C4-2B (cell line): ENCODE results near the gene CREB5.
"Not testable (repeated sequence)": the region's sequence is repeated elsewhere in the genome, so short reads cannot be mapped to it uniquely, and the experiment has no call there.

Experiments used
- H3K27ac ChIP-seq: fragments of 450-650 bp; 2 replicates; pipeline ENCODE4 v1.5.1; 2017
- CTCF ChIP-seq: fragments of 450-650 bp; conservative IDR thresholded peaks from 2 replicates; pipeline ENCODE4 v1.5.1; 2017; ENCODE audit warnings: mild to moderate bottlenecking
- ZFX ChIP-seq: fragments of 450-650 bp; IDR thresholded peaks from 2 replicates; pipeline ENCODE4 v1.6.1; 2017

CREB5 gene

GRCh38 chr7:28602282-28602681 is 190.0 kb downstream of the CREB5 start:
- no peak overlapping the region for H3K27ac ChIP-seq
- TF ChIP-seq CTCF = no peak
- no peak for TF ChIP-seq ZFX

- H3K27ac ChIP-seq = no peak overlapping the region
- TF ChIP-seq ZFX (no peak), CTCF (no peak)
Measured at GRCh38 chr7:28605427-28606085, 193.2 kb downstream of the CREB5 start.

GRCh38 chr7:28606421-28606820 is 194.1 kb downstream of the CREB5 start:
- TF ChIP-seq CTCF (no peak), ZFX (no peak)
- no peak overlapping the region for H3K27ac ChIP-seq

- H3K27ac ChIP-seq = no peak overlapping the region
- no peak for TF ChIP-seq CTCF
- no peak for TF ChIP-seq ZFX
Measured at GRCh38 chr7:28607855-28608193, 195.5 kb downstream of the CREB5 start.

- no peak overlapping the region for H3K27ac ChIP-seq
- TF ChIP-seq CTCF (no peak), ZFX (no peak)
Measured at GRCh38 chr7:28608237-28608656, 195.9 kb downstream of the CREB5 start.

GRCh38 chr7:28608731-28609130 is 196.4 kb downstream of the CREB5 start:
- TF ChIP-seq CTCF = no peak
- TF ChIP-seq ZFX = no peak
- H3K27ac ChIP-seq = no peak overlapping the region

- H3K27ac ChIP-seq = no peak overlapping the region
- TF ChIP-seq CTCF = no peak
- TF ChIP-seq ZFX = no peak
Measured at GRCh38 chr7:28609608-28610007, 197.3 kb downstream of the CREB5 start.

GRCh38 chr7:28611399-28611897 is 199.1 kb downstream of the CREB5 start:
- H3K27ac ChIP-seq = not testable (repeated sequence)
